Cardiac ventricle fibroblast (primary cell): ENCODE data around the gene LSP1. TPM values are rescaled to one million over a fixed set of nuclear protein-coding genes. Genes with fewer than 3 reads are reported as not detected.

ENCODE experiments used
- total RNA-seq: library from RNA; depleted of rRNA; stranded (reverse); fragments of >200 nt; gene quantifications from 2 replicates; pipeline ENCODE4 v1.2.3, GENCODE V29; 2015

LSP1 gene
- 238 and 277 TPM in 2 replicates for total RNA-seq

GRCh38 chr11:1852877-1853276 is at the start of gene LSP1:
Gene LSP1 (plus strand): TSS chr11:1853084. CDS start chr11:1853145, 61 bp downstream.

GRCh38 chr11:1834779-1835670 is 17.9 kb upstream of the LSP1 start, which contains the start of gene SYT8:
Gene SYT8 (plus strand): TSS chr11:1834990. CDS start chr11:1835106, 116 bp downstream.

GRCh38 chr11:1838426-1839144 is 14.3 kb upstream of the LSP1 start, which contains the start of gene TNNI2:
Gene TNNI2 (plus strand): TSS chr11:1838981. CDS start chr11:1839697, 716 bp downstream.

GRCh38 chr11:1891831-1892115 is 38.9 kb downstream of the LSP1 start, which contains the start of gene PRR33:
Gene PRR33 (minus strand): TSS chr11:1891895. CDS start chr11:1890584, 1,311 bp downstream.

GRCh38 chr11:1919391-1920127 is 66.7 kb downstream of the LSP1 start, which contains the start of gene TNNT3:
Gene TNNT3 (plus strand): TSS chr11:1919703. CDS start chr11:1922875, 3,172 bp downstream.

Other genes starting within 250 kb of the LSP1 start
- gene KRTAP5-3, start 244.6 kb upstream of the LSP1 start, total RNA-seq, result not detected in 2 replicates
- not detected in 2 replicates for gene KRTAP5-4, start 230.9 kb upstream of the LSP1 start, total RNA-seq
- gene KRTAP5-5, start 223.3 kb upstream of the LSP1 start, total RNA-seq, result not detected in 2 replicates
- gene KRTAP5-6, start 155.9 kb upstream of the LSP1 start, total RNA-seq, result not detected in 2 replicates
- gene IFITM10, start 102.5 kb upstream of the LSP1 start, total RNA-seq, result 0.44 and 1.6 TPM in 2 replicates
- gene CTSD, start 89.2 kb upstream of the LSP1 start, total RNA-seq, result 454 and 486 TPM in 2 replicates
- gene SYT8, start 18.1 kb upstream of the LSP1 start, total RNA-seq, result not detected in 2 replicates
- gene TNNI2, start 14.1 kb upstream of the LSP1 start, total RNA-seq, result not detected in 2 replicates
- not detected in 2 replicates for gene PRR33, start 38.8 kb downstream of the LSP1 start, total RNA-seq
- 2.9 and 7.9 TPM in 2 replicates for gene TNNT3, start 66.6 kb downstream of the LSP1 start, total RNA-seq
- gene MRPL23, start 94.2 kb downstream of the LSP1 start, total RNA-seq, result 1.9 and 2.2 TPM in 2 replicates
- 1,186 and 1,727 TPM in 2 replicates for gene H19, start 144.8 kb downstream of the LSP1 start, total RNA-seq